HCT116 (cell line): ENCODE results near the gene PYROXD2. TPM values are rescaled to one million over a fixed set of nuclear protein-coding genes. Genes with fewer than 3 reads are reported as not detected.

Experiments used
- ATAC-seq: fragments of 200-7000 bp; cut with Tn5 transposase; 2 replicates; pipeline ENCODE4 v1.9.1; 2020; ENCODE audit warnings: mild to moderate bottlenecking, moderate library complexity
- BruUV-seq: library from RNA; stranded (reverse); fragments of 400-500 nt; replicated peaks from 2 replicates; lab custom pipeline; 2021; lab: Mats Ljungman, UMichigan
- CTCF ChIA-PET: fragments of 300-600 bp; sonication (Branson Sonifier 250); formaldehyde crosslinking; loops from one replicate; lab custom pipeline; 2021; ENCODE audit warnings: antibody characterized with exemption; lab: Charles Lee
- POLR2A ChIA-PET: fragments of 300-600, 350-600 bp; sonication (Branson Sonifier 250); formaldehyde crosslinking; loops from one replicate; lab custom pipeline; 2021; ENCODE audit warnings: antibody characterized with exemption; lab: Charles Lee
- RAD21 ChIA-PET, 2 experiments: fragments of 300-600 bp; sonication (Branson Sonifier 250); formaldehyde crosslinking; loops; one replicate each; lab custom pipeline; 2023; ENCODE audit warnings: low total read pairs in 2 of 2; ENCODE audit not compliant: uncharacterized antibody in 2 of 2, unreplicated experiment in 2 of 2, low non-redundant PET in 1 of 2; lab: Charles Lee
- DNase-seq: peaks from one replicate; pipeline ENCODE4 v3.0.0-alpha.2; 2010; ENCODE audit warnings: low read depth, low spot score
- H2AFZ ChIP-seq: fragments of 200-600 bp; shearing (Covaris generic), sonication (generic); 2 replicates; pipeline ENCODE4 v1.6.1; 2017; ENCODE audit warnings: low read depth, mixed run types, mixed read lengths, antibody characterized with exemption, low read length; ENCODE audit not compliant: poor library complexity, severe bottlenecking
- H3K27ac ChIP-seq: 2 replicates; pipeline ENCODE4 v1.5.1; 2012; ENCODE audit warnings: low read depth, low read length
- H3K27me3 ChIP-seq: fragments of 200-600 bp; sonication (generic); 2 replicates; pipeline ENCODE4 v1.6.1; 2016; ENCODE audit warnings: mixed run types, low read length, mixed read lengths; ENCODE audit not compliant: insufficient read depth
- H3K36me3 ChIP-seq, 2 experiments: fragments of 200-500 bp in 1 of 2; fragments of 200-600 bp in 1 of 2; sonication (Bioruptor generic) in 1 of 2; sonication (generic) in 1 of 2; 2 replicates each; pipeline versions ENCODE4 v1.5.1 to v1.6.1; 2014 to 2016; ENCODE audit warnings: low read length in 2 of 2, inconsistent platforms in 1 of 2, mixed read lengths in 1 of 2, mixed run types in 1 of 2; ENCODE audit not compliant: insufficient read depth in 2 of 2, control insufficient read depth in 1 of 2
- H3K4me1 ChIP-seq, 2 experiments: fragments of 200-600 bp in 1 of 2; sonication (generic) in 1 of 2; 2 replicates each; pipeline versions ENCODE4 v1.5.1 to v1.6.1; 2012 to 2017; ENCODE audit warnings: low read length in 2 of 2, inconsistent platforms in 1 of 2, mild to moderate bottlenecking in 1 of 2, mixed read lengths in 1 of 2, mixed run types in 1 of 2, moderate library complexity in 1 of 2; ENCODE audit not compliant: insufficient read depth in 2 of 2, control insufficient read depth in 1 of 2
- H3K4me2 ChIP-seq: fragments of 200-600 bp; sonication (generic); 2 replicates; pipeline ENCODE4 v1.6.1; 2017; ENCODE audit warnings: mixed run types, low read length, mixed read lengths
- H3K4me3 ChIP-seq, 2 experiments: fragments of 200-600 bp in 1 of 2; sonication (generic) in 1 of 2; replicated peaks in 1 of 2; 2 replicates each; pipeline ENCODE4 v1.5.1; 2011 to 2016; ENCODE audit warnings: low read length in 2 of 2, control low read depth in 1 of 2, low read depth in 1 of 2, mild to moderate bottlenecking in 1 of 2, mixed read lengths in 1 of 2, mixed run types in 1 of 2
- H3K79me2 ChIP-seq: fragments of 200-600 bp; sonication (generic); 2 replicates; pipeline ENCODE4 v1.6.1; 2017; ENCODE audit warnings: mild to moderate bottlenecking, mixed run types, low read length, moderate library complexity, mixed read lengths; ENCODE audit not compliant: insufficient read depth
- H3K9ac ChIP-seq: fragments of 200-600 bp; sonication (generic); 2 replicates; pipeline ENCODE4 v1.6.1; 2016; ENCODE audit warnings: low read length, mixed read lengths
- H3K9me2 ChIP-seq: fragments of 200-600 bp; sonication (generic), shearing (Covaris generic); 2 replicates; pipeline ENCODE4 v1.6.1; 2017; ENCODE audit warnings: mixed run types, mild to moderate bottlenecking, moderate library complexity; ENCODE audit not compliant: insufficient read depth
- H3K9me3 ChIP-seq, 2 experiments: fragments of 200-500 bp in 1 of 2; fragments of 200-600 bp in 1 of 2; sonication (Bioruptor generic) in 1 of 2; sonication (generic) in 1 of 2; 2 replicates each; pipeline ENCODE4 v1.6.1; 2014 to 2017; ENCODE audit warnings: low read length in 2 of 2, mixed read lengths in 2 of 2, inconsistent platforms in 1 of 2, low read depth in 1 of 2, mild to moderate bottlenecking in 1 of 2, mixed run types in 1 of 2, moderate library complexity in 1 of 2; ENCODE audit not compliant: control insufficient read depth in 1 of 2, insufficient read depth in 1 of 2
- H4K20me1 ChIP-seq: fragments of 200-600 bp; sonication (generic), shearing (Covaris generic); 2 replicates; pipeline ENCODE4 v1.6.1; 2017; ENCODE audit warnings: mixed run types, mild to moderate bottlenecking, moderate library complexity; ENCODE audit not compliant: insufficient read depth
- CBX3 ChIP-seq: IDR thresholded peaks from 2 replicates; pipeline ENCODE4 v1.6.1; 2012; ENCODE audit warnings: low read depth
- CEBPB ChIP-seq: IDR thresholded peaks from 2 replicates; pipeline ENCODE4 v1.6.1; 2012; ENCODE audit warnings: low read depth
- EGR1 ChIP-seq: IDR thresholded peaks from 2 replicates; pipeline ENCODE4 v1.6.1; 2012; ENCODE audit warnings: low read depth
- ELF1 ChIP-seq: IDR thresholded peaks from 2 replicates; pipeline ENCODE4 v1.6.1; 2012; ENCODE audit warnings: low read depth, borderline replicate concordance
- JUND ChIP-seq: IDR thresholded peaks from 2 replicates; pipeline ENCODE4 v1.6.1; 2012
- POLR2A ChIP-seq: IDR thresholded peaks from 2 replicates; pipeline ENCODE4 v1.7.0; 2011; ENCODE audit warnings: borderline replicate concordance; ENCODE audit not compliant: insufficient read depth, insufficient read length; ENCODE audit errors: extremely low read depth
- POLR2AphosphoS5 ChIP-seq: IDR thresholded peaks from 2 replicates; pipeline ENCODE4 v1.6.1; 2011; ENCODE audit warnings: mild to moderate bottlenecking, low read depth, low read length, moderate library complexity
- SRF ChIP-seq: IDR thresholded peaks from 2 replicates; pipeline ENCODE4 v1.6.1; 2012; ENCODE audit warnings: low read depth
- TCF7L2 ChIP-seq: IDR thresholded peaks from 2 replicates; pipeline ENCODE4 v1.7.0; 2011; ENCODE audit warnings: borderline replicate concordance, inconsistent platforms; ENCODE audit not compliant: insufficient read depth, insufficient read length; ENCODE audit errors: extremely low read depth
- YY1 ChIP-seq: IDR thresholded peaks from 2 replicates; pipeline ENCODE4 v1.6.1; 2011; ENCODE audit warnings: low read length, low read depth, moderate library complexity, mild to moderate bottlenecking; ENCODE audit not compliant: insufficient replicate concordance; ENCODE audit errors: extremely low read depth
- intact Hi-C: fragments of 100-400 bp; cut with micrococcal nuclease; formaldehyde crosslinking; loops from 2 replicates; pipeline ENCODE4 v1.10.0; 2022
- total RNA-seq: library from RNA; stranded (reverse); gene quantifications from one replicate; pipeline ENCODE4 v1.2.1, GENCODE V29; 2021; ENCODE audit not compliant: unreplicated experiment
- TF ChIP-seq, protein P1 (sequence below): IDR thresholded peaks from 2 replicates; pipeline ENCODE4 v1.6.1; 2011; ENCODE audit warnings: mild to moderate bottlenecking, low read length, moderate library complexity; ENCODE audit not compliant: insufficient replicate concordance; ENCODE audit errors: extremely low read depth

Gene PYROXD2
- total RNA-seq, 1 experiment from 2014 or later: 14.2 TPM

DNA sequence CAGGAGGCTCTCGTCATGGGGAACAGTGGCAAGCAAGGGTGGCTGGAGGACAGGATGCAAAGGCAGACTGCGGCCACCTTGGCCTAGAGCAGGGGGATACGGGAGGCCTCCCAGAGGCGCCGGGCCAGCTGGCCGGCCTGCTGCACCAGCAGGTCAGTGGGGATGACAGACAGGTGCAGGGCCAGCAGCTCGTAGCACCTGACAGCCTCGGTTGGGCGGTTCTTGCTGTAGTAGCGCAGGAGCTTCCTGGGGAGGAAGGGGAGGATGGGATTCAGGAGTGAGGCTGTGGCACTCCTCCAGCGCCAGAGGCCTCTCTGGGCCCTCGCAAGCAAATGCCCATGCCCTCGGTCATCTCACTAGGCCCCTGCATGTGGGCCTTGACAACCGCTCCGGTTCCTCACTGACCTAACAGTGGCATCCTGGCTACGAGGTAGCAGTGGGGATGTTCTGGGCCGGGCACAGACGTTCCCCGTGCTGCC is 2.5 kb upstream of the PYROXD2 start:
- ATAC-seq: no peak
- Histone ChIP-seq H3K9ac (no peak overlapping the region), H3K4me3 (no peak overlapping the region), H3K4me2 (no peak overlapping the region), H3K9me2 (no peaks in the 10 kb centered on the region), H3K9me3 (no peaks in the 10 kb centered on the region), H3K27ac (no peak overlapping the region), H3K4me1 (peaks cover 13 to 22% of the 10 kb centered on the region in 2 experiments), H3K27me3 (no peaks in the 10 kb centered on the region), H4K20me1 (no peaks in the 10 kb centered on the region), H3K36me3 (peaks cover 0 to 3% of the 10 kb centered on the region in 2 experiments; a peak in 1 of 4 replicates), H2AFZ (no peak overlapping the region), H3K79me2 (0 out of 2 replicates have a peak, but pooled peaks cover 7% of the 10 kb centered on the region)
- no peak for DNase-seq
- no peak for TF ChIP-seq CEBPB
- TF ChIP-seq SRF: no peak
- TF ChIP-seq ELF1: no peak
- TF ChIP-seq CBX3: no peak
- TF ChIP-seq EGR1: no peak
- no peak for TF ChIP-seq POLR2A
- no peak for TF ChIP-seq TCF7L2
- TF ChIP-seq, protein P1, sequence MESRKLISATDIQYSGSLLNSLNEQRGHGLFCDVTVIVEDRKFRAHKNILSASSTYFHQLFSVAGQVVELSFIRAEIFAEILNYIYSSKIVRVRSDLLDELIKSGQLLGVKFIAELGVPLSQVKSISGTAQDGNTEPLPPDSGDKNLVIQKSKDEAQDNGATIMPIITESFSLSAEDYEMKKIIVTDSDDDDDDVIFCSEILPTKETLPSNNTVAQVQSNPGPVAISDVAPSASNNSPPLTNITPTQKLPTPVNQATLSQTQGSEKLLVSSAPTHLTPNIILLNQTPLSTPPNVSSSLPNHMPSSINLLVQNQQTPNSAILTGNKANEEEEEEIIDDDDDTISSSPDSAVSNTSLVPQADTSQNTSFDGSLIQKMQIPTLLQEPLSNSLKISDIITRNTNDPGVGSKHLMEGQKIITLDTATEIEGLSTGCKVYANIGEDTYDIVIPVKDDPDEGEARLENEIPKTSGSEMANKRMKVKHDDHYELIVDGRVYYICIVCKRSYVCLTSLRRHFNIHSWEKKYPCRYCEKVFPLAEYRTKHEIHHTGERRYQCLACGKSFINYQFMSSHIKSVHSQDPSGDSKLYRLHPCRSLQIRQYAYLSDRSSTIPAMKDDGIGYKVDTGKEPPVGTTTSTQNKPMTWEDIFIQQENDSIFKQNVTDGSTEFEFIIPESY: no peak
- TF ChIP-seq JUND: no peak
- no peak for TF ChIP-seq YY1
- no peak for TF ChIP-seq POLR2AphosphoS5
- intact Hi-C loops: loop anchor here (10.0 kb wide), 1 partner anchor 153 kb away; the partner anchor contains the start of gene LOXL4
- ChIA-PET CTCF (no interaction called here), RAD21 (no interaction called here), POLR2A (no interaction called here)
- BruUV-seq: no TSS peak
